HS-5 (cell line): ENCODE results near the gene NPIPB5.
"Not testable (repeated sequence)": the region's sequence is repeated elsewhere in the genome, so short reads cannot be mapped to it uniquely, and the experiment has no call there.

ENCODE experiments used
- DNase-seq: peaks from one replicate; pipeline ENCODE4 v3.0.0-alpha.2; 2012; ENCODE audit warnings: low read depth

NPIPB5 gene

DNA sequence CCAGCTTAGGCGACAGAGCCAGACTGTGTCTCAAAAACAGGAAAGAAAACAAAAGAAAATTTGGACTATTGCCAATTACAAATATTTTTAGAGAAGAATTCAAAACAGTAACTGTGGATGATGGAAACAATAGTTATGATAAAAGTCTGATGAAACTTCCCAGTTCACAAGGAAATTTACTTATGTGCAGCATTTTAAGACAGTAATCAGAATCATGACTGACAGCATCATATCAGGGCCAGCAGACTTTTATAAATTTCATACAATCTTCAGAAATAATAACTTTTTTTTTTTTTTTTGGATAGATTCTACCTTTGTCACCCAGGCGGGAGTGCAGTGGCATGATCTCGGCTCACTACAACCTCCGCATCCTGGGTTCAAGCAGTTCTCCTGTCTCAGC, at the start of gene NPIPB5:
NPIPB5 (plus strand) TSS at position 301 of the 400 bp plus-strand sequence. CDS start 2,911 bp downstream, outside the sequence.
- not testable (repeated sequence) for DNase-seq

DNA sequence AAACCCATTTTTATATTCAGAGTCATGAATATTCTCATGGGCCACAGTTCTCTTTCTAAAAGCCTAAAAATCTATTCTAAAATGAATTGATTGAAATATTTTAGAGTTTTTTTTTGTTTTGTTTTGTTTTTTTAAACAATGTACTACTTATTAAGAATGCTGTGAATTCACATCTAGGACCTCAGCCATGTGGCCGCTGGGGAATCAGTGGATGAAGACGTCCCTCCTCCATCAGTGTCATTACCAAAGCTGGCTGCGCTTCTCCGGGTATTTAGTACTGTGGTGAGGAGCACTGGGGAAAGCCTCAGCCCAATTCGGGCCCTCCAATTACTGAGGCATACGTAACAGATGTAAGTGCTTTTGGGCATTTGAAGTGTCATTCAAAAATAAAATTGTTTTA, 41.8 kb upstream of the NPIPB5 start:
- not testable (repeated sequence) for DNase-seq

DNA sequence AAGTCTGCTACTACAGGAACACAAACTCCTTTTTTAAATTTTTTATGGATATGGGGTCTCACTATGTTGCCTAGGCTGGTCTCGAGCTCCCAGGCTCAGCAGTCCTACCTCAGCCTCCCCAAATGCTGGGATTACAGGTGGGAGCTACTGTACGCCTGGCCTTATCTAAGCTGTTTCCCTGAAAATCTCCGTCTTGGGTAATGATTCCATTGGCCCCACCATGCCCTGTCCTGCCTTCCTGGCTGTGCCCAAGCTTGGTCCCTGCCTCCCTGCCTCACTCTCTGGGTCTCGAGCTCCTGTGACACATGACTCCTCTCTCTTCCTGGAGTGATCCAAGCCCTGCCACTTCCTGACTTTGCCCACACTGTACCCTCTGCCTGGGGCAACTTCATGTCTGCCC, 27.3 kb downstream of the NPIPB5 start:
- DNase-seq: not testable (repeated sequence)

DNA sequence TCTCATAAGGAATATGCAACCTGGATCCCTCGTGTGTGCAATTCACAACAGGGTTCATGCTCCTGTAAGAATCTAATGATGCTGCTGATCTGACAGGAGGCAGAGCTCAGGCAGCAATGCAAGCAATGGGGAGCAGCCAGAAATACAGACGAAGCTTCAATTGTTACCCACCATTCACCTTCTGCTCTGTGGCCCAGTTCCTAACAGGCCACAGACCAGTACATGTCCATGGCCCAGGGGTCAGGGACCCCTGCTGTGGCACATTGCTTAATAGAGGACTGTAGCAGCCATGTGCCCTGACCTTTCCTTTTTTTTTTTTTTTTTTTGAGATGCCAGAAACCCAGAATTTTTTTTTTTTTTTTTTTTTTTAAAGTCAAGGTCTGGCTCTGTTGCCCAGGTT, 34.1 kb downstream of the NPIPB5 start:
- DNase-seq: not testable (repeated sequence)

DNA sequence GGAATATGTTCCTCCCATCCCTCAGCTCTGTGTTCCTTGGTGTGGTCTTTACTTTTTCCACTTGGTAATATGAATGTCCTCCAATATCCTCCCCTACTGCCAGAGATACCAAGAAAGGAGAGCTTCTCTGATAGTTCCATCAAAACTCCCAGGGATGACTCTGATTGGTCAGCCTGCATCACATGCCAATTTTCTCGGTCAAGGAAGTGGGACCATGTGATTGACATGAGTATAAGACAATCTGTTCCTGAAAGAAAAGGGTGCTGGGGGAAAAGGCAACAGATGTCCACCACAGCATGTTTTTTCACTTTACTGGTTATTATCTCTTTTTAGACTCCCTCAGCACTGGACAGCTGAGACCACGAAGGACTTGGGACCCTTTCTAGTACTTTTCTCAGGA, 35.9 kb downstream of the NPIPB5 start:
- not testable (repeated sequence) for DNase-seq

DNA sequence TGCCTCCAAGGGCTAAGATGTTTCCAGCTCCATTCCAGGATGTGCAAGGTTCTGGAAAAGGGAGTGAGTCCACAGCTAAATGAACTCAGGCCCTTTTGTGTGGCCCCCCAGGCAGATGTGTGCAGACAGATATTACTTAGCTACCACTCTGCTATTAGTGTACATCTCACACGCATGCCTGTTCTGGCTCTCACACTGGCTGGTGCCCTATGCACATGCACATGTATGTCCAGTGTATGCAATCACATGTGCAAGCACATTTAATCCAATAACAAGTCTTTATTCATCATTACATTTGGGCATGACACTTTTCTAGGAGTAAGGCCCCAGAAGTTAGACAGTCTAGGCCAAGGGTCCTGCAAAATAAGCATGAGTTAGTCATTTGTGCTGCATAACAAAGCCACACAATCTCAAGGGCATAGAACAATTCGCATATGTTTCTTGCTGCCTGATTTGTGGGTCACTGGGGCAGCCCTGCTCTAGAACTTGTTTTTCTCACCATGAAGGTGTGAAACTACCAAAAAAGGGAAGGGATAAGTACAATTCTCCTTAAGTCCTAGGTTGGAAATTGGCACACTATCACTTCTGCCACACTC, 36.6 kb downstream of the NPIPB5 start:
- not testable (repeated sequence) for DNase-seq

DNA sequence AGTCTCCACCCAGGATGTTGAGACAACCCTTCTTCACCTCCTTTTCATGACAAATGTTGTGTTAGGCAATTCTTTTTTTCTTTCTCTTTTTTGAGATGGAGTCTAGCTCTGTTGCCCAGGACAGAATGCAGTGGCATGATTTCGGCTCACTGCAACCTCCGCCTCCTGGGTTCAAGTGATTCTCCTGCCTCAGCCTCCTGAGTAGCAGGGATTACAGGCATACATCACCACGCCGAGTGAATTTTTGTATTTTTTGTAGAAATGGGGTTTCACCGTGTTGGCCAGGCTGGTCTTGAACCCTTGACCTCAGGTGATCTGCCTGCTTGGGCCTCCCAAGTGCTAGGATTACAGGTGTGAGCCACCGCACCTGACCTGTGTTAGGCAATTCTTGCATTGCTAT, 39.2 kb downstream of the NPIPB5 start:
- not testable (repeated sequence) for DNase-seq

DNA sequence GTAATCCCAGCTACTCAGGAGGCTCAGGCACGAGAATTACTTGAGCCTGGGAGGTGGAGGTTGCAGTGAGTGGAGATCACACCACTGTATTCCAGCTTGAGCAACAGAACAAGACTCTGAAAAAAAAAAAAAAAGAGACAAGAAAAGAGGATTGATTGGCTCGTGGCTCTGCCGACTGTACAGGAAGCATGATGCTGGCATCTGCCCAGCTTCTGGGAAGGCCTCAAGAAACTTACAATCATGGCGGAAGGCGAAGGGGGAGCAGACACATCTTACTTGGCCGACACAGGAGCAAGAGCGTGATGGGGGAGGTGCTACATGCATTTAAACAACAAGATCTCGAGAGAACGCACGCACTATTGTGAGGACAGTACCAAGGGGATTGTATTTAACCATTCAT, 40.5 kb downstream of the NPIPB5 start:
- not testable (repeated sequence) for DNase-seq

DNA sequence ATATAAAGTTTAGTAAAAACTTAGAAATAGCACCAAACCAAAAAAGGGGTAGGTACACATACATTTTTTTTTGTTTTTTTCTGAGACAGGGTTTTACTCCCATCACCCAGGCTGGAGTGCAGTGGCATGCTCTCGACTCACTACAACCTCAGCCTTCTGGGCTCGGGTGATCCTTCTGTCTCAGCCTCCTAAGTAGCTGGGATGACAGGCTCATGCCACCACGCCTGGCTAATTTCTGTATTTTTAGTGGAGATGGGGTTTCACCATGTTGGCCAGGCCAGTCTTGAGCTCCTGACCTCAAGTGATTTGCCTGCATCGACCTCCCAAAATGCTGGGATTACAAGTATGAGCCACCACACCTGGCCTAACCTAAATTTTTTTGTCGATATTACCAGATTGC, 41.0 kb downstream of the NPIPB5 start:
- DNase-seq: not testable (repeated sequence)

DNA sequence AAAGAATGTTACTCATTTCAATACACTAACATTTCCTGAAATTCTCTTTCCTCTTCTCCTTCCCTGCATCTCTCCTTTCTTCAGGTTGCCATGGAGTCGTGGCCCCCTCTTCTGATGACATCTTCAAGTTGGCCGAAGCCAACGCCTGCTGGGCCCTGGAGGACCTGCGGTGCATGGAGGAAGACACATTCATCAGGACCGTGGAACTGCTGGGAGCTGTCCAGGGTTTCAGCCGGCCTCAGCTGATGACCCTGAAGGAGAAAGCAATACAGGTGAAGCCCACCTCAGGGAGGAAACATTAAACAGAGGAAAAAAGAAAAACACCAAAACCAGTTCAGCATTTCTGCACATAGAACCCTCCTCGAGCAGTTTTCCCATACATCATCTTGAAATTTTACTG, 46.1 kb downstream of the NPIPB5 start:
- not testable (repeated sequence) for DNase-seq
